ENCODE results near the gene NFASC. TPM values are rescaled to one million over a fixed set of nuclear protein-coding genes. Genes with fewer than 3 reads are reported as not detected.

Gene NFASC
- total and polyA plus RNA-seq, 2 donors from 2014 or later, result 23.2 to 29.9 TPM

GRCh38 chr1:204988196-204988595 is 117.5 kb downstream of the NFASC start:
- no peak overlapping the region for H3K4me3 ChIP-seq (ENCODE audit: low read length in 3 of 3)
- DNase-seq (no peak), FAIRE-seq (no peak)
- no peaks in the 10 kb centered on the region for H3K4me1 ChIP-seq (ENCODE audit: control insufficient read depth in 2 of 3, insufficient read depth in 2 of 3, low read depth in 1 of 3, low read length in 3 of 3)
- H3K9ac ChIP-seq (ENCODE audit: low read length in 3 of 3), result no peak overlapping the region
- H3K36me3 ChIP-seq (ENCODE audit: control insufficient read depth in 2 of 3, insufficient read depth in 3 of 3, low read length in 3 of 3), result peaks cover 0 to under 1% (median 0%) of the 10 kb centered on the region in 3 donors
- no peak overlapping the region for H3K27ac ChIP-seq (ENCODE audit: low read depth in 2 of 2, low read length in 2 of 2)
- no peaks in the 10 kb centered on the region for H3K27me3 ChIP-seq (ENCODE audit: control insufficient read depth, insufficient read depth, low read length)
- no peak for TF ChIP-seq CTCF (IDR thresholded peaks at IDR 0.05; ENCODE audit: borderline replicate concordance, extremely low read depth, insufficient read depth)
- H3K9me3 ChIP-seq (ENCODE audit: control insufficient read depth in 2 of 3, insufficient read depth in 1 of 3, low read length in 3 of 3), result no peaks in the 10 kb centered on the region
- intact Hi-C loops (cut with DNase I), result loop anchor here (10.0 kb wide), 1 partner anchor 267 kb away; no protein-coding TSS in a partner anchor

DNA sequence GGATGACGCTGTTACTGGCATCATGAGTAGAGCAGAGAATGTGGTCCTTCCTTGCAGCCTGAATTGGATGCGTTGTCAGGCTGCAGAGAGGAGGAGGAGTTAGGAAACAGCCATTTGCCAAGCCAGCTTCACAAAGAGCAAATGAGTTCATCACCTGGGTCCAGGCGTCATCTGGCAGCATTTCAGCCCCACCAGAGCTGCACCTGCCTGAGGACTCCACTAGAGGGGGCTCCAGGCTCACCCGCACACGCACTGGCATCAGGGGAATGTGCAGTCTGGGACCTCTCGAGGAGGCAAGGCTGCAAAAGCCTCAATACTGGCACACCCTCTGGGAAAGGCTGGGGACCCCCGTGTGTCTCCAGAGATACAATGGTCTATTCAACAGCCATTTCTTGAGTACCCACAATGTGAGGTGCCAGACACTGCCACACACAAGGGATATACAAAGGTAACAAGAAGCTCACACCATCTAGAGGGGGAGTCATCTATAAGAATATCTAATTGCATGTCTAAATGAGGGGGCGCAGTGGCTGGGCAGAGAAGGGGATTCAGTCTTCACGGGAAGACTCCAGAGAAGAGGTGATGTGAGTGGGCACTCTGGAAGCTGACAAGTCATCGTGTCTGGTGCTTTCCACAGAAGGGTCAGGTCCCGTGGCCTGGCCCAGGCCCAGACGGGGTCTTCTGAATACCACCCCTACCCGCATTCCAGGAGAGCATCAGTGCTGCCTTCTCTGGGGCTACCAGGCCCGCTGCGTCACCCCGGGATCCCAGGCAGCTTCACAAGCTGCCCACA is 118.8 kb downstream of the NFASC start:
- H3K4me1 ChIP-seq (ENCODE audit: control insufficient read depth in 2 of 3, insufficient read depth in 2 of 3, low read depth in 1 of 3, low read length in 3 of 3), result no peaks in the 10 kb centered on the region
- H3K27me3 ChIP-seq (ENCODE audit: control insufficient read depth, insufficient read depth, low read length), result no peaks in the 10 kb centered on the region
- DNase-seq, result peak; percentile 68 to 89 (median 85)
- peak; percentile 93 for TF ChIP-seq CTCF (IDR thresholded peaks at IDR 0.05; ENCODE audit: borderline replicate concordance, extremely low read depth, insufficient read depth)
- no peak overlapping the region for H3K9ac ChIP-seq (ENCODE audit: low read length in 3 of 3)
- H3K4me3 ChIP-seq (ENCODE audit: low read length in 3 of 3), result no peak overlapping the region
- FAIRE-seq, result no peak
- H3K9me3 ChIP-seq (ENCODE audit: control insufficient read depth in 2 of 3, insufficient read depth in 1 of 3, low read length in 3 of 3), result no peaks in the 10 kb centered on the region
- intact Hi-C loops (cut with DNase I), result loop anchor here (10.0 kb wide), 1 partner anchor 265 kb away; no protein-coding TSS in a partner anchor
- no peaks in the 10 kb centered on the region for H3K36me3 ChIP-seq (ENCODE audit: control insufficient read depth in 2 of 3, insufficient read depth in 3 of 3, low read length in 3 of 3)
- H3K27ac ChIP-seq (ENCODE audit: low read depth in 2 of 2, low read length in 2 of 2), result no peak overlapping the region

GRCh38 chr1:204990059-204990664 is 119.5 kb downstream of the NFASC start:
- intact Hi-C loops (cut with DNase I), result no loop called here
- FAIRE-seq (no peak), DNase-seq (no peak)
- no peak for TF ChIP-seq CTCF (IDR thresholded peaks at IDR 0.05; ENCODE audit: borderline replicate concordance, extremely low read depth, insufficient read depth)
- H3K9me3 ChIP-seq (ENCODE audit: control insufficient read depth in 2 of 3, insufficient read depth in 1 of 3, low read length in 3 of 3), result no peaks in the 10 kb centered on the region
- no peaks in the 10 kb centered on the region for H3K4me1 ChIP-seq (ENCODE audit: control insufficient read depth in 2 of 3, insufficient read depth in 2 of 3, low read depth in 1 of 3, low read length in 3 of 3)
- no peak overlapping the region for H3K4me3 ChIP-seq (ENCODE audit: low read length in 3 of 3)
- no peaks in the 10 kb centered on the region for H3K36me3 ChIP-seq (ENCODE audit: control insufficient read depth in 2 of 3, insufficient read depth in 3 of 3, low read length in 3 of 3)
- no peak overlapping the region for H3K27ac ChIP-seq (ENCODE audit: low read depth in 2 of 2, low read length in 2 of 2)
- no peak overlapping the region for H3K9ac ChIP-seq (ENCODE audit: low read length in 3 of 3)
- H3K27me3 ChIP-seq (ENCODE audit: control insufficient read depth, insufficient read depth, low read length), result no peaks in the 10 kb centered on the region

Measured in kidney (tissue), 14 donors.